SK-N-MC (cell line): ENCODE results near the gene CTTNBP2.

Source experiments
- EZH2 ChIP-seq: fragments of 200-600 bp; sonication (generic); IDR thresholded peaks from one replicate; pipeline ENCODE4 v1.6.1; 2017; ENCODE audit warnings: antibody characterized with exemption
- POLR2AphosphoS5 ChIP-seq: IDR thresholded peaks from 2 replicates; pipeline ENCODE4 v1.6.1; 2012; ENCODE audit warnings: mild to moderate bottlenecking, low read depth, low read length, borderline replicate concordance

GRCh38 chr7:117716707-117717299 is 156.4 kb downstream of the CTTNBP2 start:
- TF ChIP-seq EZH2 = no peak
- no peak for TF ChIP-seq POLR2AphosphoS5
